ENCODE measurements around the gene CNTNAP5.

CNTNAP5 gene

DNA sequence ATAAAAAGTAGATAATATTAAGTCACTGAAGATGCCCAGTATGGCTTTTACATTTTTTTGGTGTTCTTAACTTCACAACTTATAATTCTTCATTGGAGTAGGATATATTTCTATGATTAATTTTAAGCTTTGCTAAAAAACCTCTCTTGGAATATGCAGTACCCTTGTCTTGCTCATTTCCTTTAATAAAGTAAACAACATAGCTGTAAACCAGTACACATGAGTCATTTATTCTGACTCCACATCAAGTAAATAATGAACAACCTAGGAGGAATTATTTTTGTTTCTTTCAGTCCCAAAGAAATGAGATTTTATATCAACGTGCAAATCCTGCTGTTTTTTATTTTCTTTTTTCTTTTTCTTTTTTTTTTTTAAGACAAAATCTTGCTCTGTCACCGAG lies 869.1 kb downstream of the CNTNAP5 start:
- ATAC-seq, result no peak
- no peak for TF ChIP-seq ZNF8 (CRISPR knock-in tag; IDR thresholded peaks at IDR 0.05)
- no peak for TF ChIP-seq ZFP30 (CRISPR knock-in tag; IDR thresholded peaks at IDR 0.05)
- TF ChIP-seq ISL1 (CRISPR knock-in tag; IDR thresholded peaks at IDR 0.05), result no peak
- TF ChIP-seq, protein P1, sequence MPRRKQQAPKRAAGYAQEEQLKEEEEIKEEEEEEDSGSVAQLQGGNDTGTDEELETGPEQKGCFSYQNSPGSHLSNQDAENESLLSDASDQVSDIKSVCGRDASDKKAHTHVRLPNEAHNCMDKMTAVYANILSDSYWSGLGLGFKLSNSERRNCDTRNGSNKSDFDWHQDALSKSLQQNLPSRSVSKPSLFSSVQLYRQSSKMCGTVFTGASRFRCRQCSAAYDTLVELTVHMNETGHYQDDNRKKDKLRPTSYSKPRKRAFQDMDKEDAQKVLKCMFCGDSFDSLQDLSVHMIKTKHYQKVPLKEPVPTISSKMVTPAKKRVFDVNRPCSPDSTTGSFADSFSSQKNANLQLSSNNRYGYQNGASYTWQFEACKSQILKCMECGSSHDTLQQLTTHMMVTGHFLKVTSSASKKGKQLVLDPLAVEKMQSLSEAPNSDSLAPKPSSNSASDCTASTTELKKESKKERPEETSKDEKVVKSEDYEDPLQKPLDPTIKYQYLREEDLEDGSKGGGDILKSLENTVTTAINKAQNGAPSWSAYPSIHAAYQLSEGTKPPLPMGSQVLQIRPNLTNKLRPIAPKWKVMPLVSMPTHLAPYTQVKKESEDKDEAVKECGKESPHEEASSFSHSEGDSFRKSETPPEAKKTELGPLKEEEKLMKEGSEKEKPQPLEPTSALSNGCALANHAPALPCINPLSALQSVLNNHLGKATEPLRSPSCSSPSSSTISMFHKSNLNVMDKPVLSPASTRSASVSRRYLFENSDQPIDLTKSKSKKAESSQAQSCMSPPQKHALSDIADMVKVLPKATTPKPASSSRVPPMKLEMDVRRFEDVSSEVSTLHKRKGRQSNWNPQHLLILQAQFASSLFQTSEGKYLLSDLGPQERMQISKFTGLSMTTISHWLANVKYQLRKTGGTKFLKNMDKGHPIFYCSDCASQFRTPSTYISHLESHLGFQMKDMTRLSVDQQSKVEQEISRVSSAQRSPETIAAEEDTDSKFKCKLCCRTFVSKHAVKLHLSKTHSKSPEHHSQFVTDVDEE (CRISPR knock-in tag; IDR thresholded peaks at IDR 0.05), result no peak
- no peak for TF ChIP-seq PPARA (CRISPR knock-in tag; IDR thresholded peaks at IDR 0.05; ENCODE audit: borderline replicate concordance)
- TF ChIP-seq ZNF565 (CRISPR knock-in tag; conservative IDR thresholded peaks at IDR 0.05; ENCODE audit: low read depth), result no peak
- no peak for TF ChIP-seq ZFP3 (CRISPR knock-in tag; IDR thresholded peaks at IDR 0.05)
- no peak for TF ChIP-seq BACH2 (CRISPR knock-in tag; IDR thresholded peaks at IDR 0.05; ENCODE audit: borderline replicate concordance)
- no peak for TF ChIP-seq OSR1 (CRISPR knock-in tag; IDR thresholded peaks at IDR 0.05)
- no peak for TF ChIP-seq PATZ1 (CRISPR knock-in tag; IDR thresholded peaks at IDR 0.05; ENCODE audit: borderline replicate concordance)
- TF ChIP-seq GLIS3 (CRISPR knock-in tag; IDR thresholded peaks at IDR 0.05), result no peak
- no peak for TF ChIP-seq TOX (CRISPR knock-in tag; IDR thresholded peaks at IDR 0.05; ENCODE audit: borderline replicate concordance)
- no peak for TF ChIP-seq ESRRG (CRISPR knock-in tag; IDR thresholded peaks at IDR 0.05)
- no peak for TF ChIP-seq ARNTL (CRISPR knock-in tag; IDR thresholded peaks at IDR 0.05; ENCODE audit: borderline replicate concordance, low read depth)
- TF ChIP-seq SNAI2 (CRISPR knock-in tag; IDR thresholded peaks at IDR 0.05), result no peak

- no peak for TF ChIP-seq ARNTL (CRISPR knock-in tag; IDR thresholded peaks at IDR 0.05; ENCODE audit: borderline replicate concordance, low read depth)
- TF ChIP-seq ISL1 (CRISPR knock-in tag; IDR thresholded peaks at IDR 0.05), result no peak
- TF ChIP-seq, protein P1 (CRISPR knock-in tag; IDR thresholded peaks at IDR 0.05), result no peak
- TF ChIP-seq CSRNP3 (CRISPR knock-in tag; IDR thresholded peaks at IDR 0.05), result no peak
- TF ChIP-seq CSDC2 (CRISPR knock-in tag; IDR thresholded peaks at IDR 0.05), result no peak
- no peak for TF ChIP-seq ZNF565 (CRISPR knock-in tag; conservative IDR thresholded peaks at IDR 0.05; ENCODE audit: low read depth)
- TF ChIP-seq TCF4 (CRISPR knock-in tag; IDR thresholded peaks at IDR 0.05; ENCODE audit: borderline replicate concordance), result no peak
- no peak for TF ChIP-seq RARB (CRISPR knock-in tag; IDR thresholded peaks at IDR 0.05)
- TF ChIP-seq SNAI2 (CRISPR knock-in tag; IDR thresholded peaks at IDR 0.05), result no peak
- no peak for TF ChIP-seq ZFP30 (CRISPR knock-in tag; IDR thresholded peaks at IDR 0.05)
- no peak for TF ChIP-seq GLIS3 (CRISPR knock-in tag; IDR thresholded peaks at IDR 0.05)
- no peak for TF ChIP-seq TOX (CRISPR knock-in tag; IDR thresholded peaks at IDR 0.05; ENCODE audit: borderline replicate concordance)
- no peak for TF ChIP-seq ZFP3 (CRISPR knock-in tag; IDR thresholded peaks at IDR 0.05)
- TF ChIP-seq PPARA (CRISPR knock-in tag; IDR thresholded peaks at IDR 0.05; ENCODE audit: borderline replicate concordance), result no peak
- no peak for TF ChIP-seq OSR1 (CRISPR knock-in tag; IDR thresholded peaks at IDR 0.05)
- no peak for TF ChIP-seq CREB5 (CRISPR knock-in tag; IDR thresholded peaks at IDR 0.05; ENCODE audit: low read depth)
- no peak for TF ChIP-seq POU6F1 (CRISPR knock-in tag; IDR thresholded peaks at IDR 0.05; ENCODE audit: borderline replicate concordance, low read depth)
- no peak for TF ChIP-seq ZC3H10 (CRISPR knock-in tag; IDR thresholded peaks at IDR 0.05)
- TF ChIP-seq ESRRG (CRISPR knock-in tag; IDR thresholded peaks at IDR 0.05), result no peak
- TF ChIP-seq ZNF70 (CRISPR knock-in tag; IDR thresholded peaks at IDR 0.05), result no peak
- ATAC-seq, result no peak
Measured at GRCh38 chr2:124898827-124899226, 873.7 kb downstream of the CNTNAP5 start.

All from SK-N-SH treated with all-trans-retinoic acid at 6 μM for 48 hours (cell line).